ENCODE data around the gene TBX19.

DNA sequence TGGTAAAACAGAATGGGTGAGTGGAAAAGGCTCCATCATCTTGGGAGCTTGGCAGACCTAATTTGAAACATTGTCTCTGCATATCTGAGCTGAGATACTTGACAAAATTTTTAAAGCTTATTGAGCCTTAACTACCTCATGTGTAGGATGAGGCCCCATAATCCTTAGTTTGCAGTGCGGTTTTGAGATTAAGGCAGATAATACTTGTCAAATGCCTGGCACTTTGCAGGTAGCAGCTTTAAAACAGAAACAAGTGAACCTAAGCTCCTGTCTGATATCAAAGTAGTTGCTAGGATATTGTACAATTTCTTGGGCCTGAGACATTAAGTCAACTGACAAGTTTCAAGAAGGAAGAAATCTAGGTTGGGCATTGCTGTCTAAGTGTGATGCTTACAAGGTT, 65.3 kb downstream of the TBX19 start:
- TF ChIP-seq, protein P1, sequence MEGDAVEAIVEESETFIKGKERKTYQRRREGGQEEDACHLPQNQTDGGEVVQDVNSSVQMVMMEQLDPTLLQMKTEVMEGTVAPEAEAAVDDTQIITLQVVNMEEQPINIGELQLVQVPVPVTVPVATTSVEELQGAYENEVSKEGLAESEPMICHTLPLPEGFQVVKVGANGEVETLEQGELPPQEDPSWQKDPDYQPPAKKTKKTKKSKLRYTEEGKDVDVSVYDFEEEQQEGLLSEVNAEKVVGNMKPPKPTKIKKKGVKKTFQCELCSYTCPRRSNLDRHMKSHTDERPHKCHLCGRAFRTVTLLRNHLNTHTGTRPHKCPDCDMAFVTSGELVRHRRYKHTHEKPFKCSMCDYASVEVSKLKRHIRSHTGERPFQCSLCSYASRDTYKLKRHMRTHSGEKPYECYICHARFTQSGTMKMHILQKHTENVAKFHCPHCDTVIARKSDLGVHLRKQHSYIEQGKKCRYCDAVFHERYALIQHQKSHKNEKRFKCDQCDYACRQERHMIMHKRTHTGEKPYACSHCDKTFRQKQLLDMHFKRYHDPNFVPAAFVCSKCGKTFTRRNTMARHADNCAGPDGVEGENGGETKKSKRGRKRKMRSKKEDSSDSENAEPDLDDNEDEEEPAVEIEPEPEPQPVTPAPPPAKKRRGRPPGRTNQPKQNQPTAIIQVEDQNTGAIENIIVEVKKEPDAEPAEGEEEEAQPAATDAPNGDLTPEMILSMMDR (IDR thresholded peaks at IDR 0.05; ENCODE audit: low read depth, low read length, poor library complexity, severe bottlenecking): no peak
- no peak for TF ChIP-seq EZH2phosphoT487 (IDR thresholded peaks at IDR 0.05; ENCODE audit: borderline replicate concordance, low read length)

Data from DOHH2 (cell line).